ENCODE results near the gene TAC3.

- no peak for TF ChIP-seq CTCF (IDR thresholded peaks at IDR 0.05; ENCODE audit: poor library complexity)
- TF ChIP-seq EZH2 (IDR thresholded peaks at IDR 0.05; ENCODE audit: borderline replicate concordance), result no peak
- TF ChIP-seq EZH2phosphoT487 (IDR thresholded peaks at IDR 0.05; ENCODE audit: low read depth, severe bottlenecking, unreplicated experiment), result no peak
Observed at GRCh38 chr12:57058454-57058853, 42.1 kb upstream of the TAC3 start.

All from hepatocyte (in vitro differentiated cells).